ENCODE measurements around the gene GNPTG. TPM values are rescaled to one million over a fixed set of nuclear protein-coding genes. Genes with fewer than 3 reads are reported as not detected.

GNPTG gene
- total RNA-seq, 1 experiment from 2014 or later: 29.4 TPM

- H3K27ac Mint-ChIP-seq: no peak overlapping the region; a peak in 1 of 7 replicates
- no peak overlapping the region for H2BK120ac ChIP-seq (ENCODE audit: low read depth, low read length, poor library complexity, severe bottlenecking)
Observed at GRCh38 chr16:1394367-1394951, 42.7 kb downstream of the GNPTG start.

More at GRCh38 chr16:1394367-1394951, 42.7 kb downstream of the GNPTG start:
- no peaks in the 10 kb centered on the region for H3K79me1 ChIP-seq (ENCODE audit: insufficient read depth, low read depth, low read length, poor library complexity, severe bottlenecking)
- H3K27me3 Mint-ChIP-seq (ENCODE audit: low read depth): no peaks in the 10 kb centered on the region
- no peak overlapping the region for H3K4ac ChIP-seq (ENCODE audit: low read depth, low read length)
- no peak overlapping the region for H3K23ac ChIP-seq (ENCODE audit: insufficient read length, low read depth, low read length)
- no peak for DNase-seq
- H2BK12ac ChIP-seq (ENCODE audit: insufficient read length, low read depth, low read length): no peak overlapping the region
- WGBS (ENCODE audit: extremely low coverage, insufficient read length, low lambda C conversion rate): no CpG with 5 or more reads among the region's 19 CpGs
- H4K8ac ChIP-seq (replicated peaks; ENCODE audit: insufficient read length, low read depth, low read length): no peak overlapping the region
- H3K27me3 ChIP-seq (ENCODE audit: insufficient read depth, low read length): no peaks in the 10 kb centered on the region
- H3K27ac ChIP-seq (ENCODE audit: insufficient read length, low read depth, low read length): no peak overlapping the region
- H2BK5ac ChIP-seq (ENCODE audit: insufficient read length, low read length): no peak overlapping the region
- H3K9me3 Mint-ChIP-seq: no peaks in the 10 kb centered on the region
- no peak overlapping the region for H3K18ac ChIP-seq (ENCODE audit: insufficient read length, low read depth, low read length)
- H4K20me1 ChIP-seq (ENCODE audit: control insufficient read depth, insufficient read depth, insufficient read length): no peaks in the 10 kb centered on the region
- no peak overlapping the region for H3K4me2 ChIP-seq (ENCODE audit: insufficient read depth, insufficient read length, low read length)
- H2AK5ac ChIP-seq (ENCODE audit: insufficient read length, low read length): no peak overlapping the region
- TF ChIP-seq, protein P1, sequence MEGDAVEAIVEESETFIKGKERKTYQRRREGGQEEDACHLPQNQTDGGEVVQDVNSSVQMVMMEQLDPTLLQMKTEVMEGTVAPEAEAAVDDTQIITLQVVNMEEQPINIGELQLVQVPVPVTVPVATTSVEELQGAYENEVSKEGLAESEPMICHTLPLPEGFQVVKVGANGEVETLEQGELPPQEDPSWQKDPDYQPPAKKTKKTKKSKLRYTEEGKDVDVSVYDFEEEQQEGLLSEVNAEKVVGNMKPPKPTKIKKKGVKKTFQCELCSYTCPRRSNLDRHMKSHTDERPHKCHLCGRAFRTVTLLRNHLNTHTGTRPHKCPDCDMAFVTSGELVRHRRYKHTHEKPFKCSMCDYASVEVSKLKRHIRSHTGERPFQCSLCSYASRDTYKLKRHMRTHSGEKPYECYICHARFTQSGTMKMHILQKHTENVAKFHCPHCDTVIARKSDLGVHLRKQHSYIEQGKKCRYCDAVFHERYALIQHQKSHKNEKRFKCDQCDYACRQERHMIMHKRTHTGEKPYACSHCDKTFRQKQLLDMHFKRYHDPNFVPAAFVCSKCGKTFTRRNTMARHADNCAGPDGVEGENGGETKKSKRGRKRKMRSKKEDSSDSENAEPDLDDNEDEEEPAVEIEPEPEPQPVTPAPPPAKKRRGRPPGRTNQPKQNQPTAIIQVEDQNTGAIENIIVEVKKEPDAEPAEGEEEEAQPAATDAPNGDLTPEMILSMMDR (conservative IDR thresholded peaks at IDR 0.05): no peak
- H2BK15ac ChIP-seq (ENCODE audit: low read depth, low read length): no peak overlapping the region
- H3K9me3 ChIP-seq (ENCODE audit: control insufficient read depth, low read depth, low read length): no peaks in the 10 kb centered on the region
- H3K4me1 ChIP-seq (ENCODE audit: insufficient read depth, low read length): no peaks in the 10 kb centered on the region
- no peak overlapping the region for H3K4me3 Mint-ChIP-seq
- peaks cover 2 to 32% (median 32%) of the 10 kb centered on the region in 3 experiments; a peak in 6 of 7 replicates for H3K36me3 Mint-ChIP-seq (ENCODE audit: insufficient read depth in 1 of 3, low read depth in 3 of 3)
- H3K14ac ChIP-seq (ENCODE audit: insufficient read depth, low read length): no peak overlapping the region
- H4K5ac ChIP-seq (ENCODE audit: insufficient read length, low read depth, low read length): no peak overlapping the region
- no peaks in the 10 kb centered on the region for H3K23me2 ChIP-seq (ENCODE audit: insufficient read length, low read depth, low read length, poor library complexity, severe bottlenecking)
- no peak overlapping the region for H2AFZ ChIP-seq (ENCODE audit: low read length)
- no peaks in the 10 kb centered on the region for H3K4me1 Mint-ChIP-seq
- H4K91ac ChIP-seq (ENCODE audit: insufficient read length, low read depth, low read length): no peak overlapping the region
- no peak overlapping the region for H3T11ph ChIP-seq (ENCODE audit: low read length)
- no peak overlapping the region for H3K56ac ChIP-seq (ENCODE audit: insufficient read length, low read depth, low read length)
- no peak overlapping the region for H2BK20ac ChIP-seq (ENCODE audit: low read depth, low read length, poor library complexity, severe bottlenecking)
- no peak overlapping the region for H3K9ac ChIP-seq (ENCODE audit: extremely low read depth, insufficient read length, low read length)
- H3K79me2 ChIP-seq (ENCODE audit: insufficient read depth, low read length): no peaks in the 10 kb centered on the region
